Suprapubic skin (tissue), 4 donors: ENCODE data around the gene GAS6. TPM values are rescaled to one million over a fixed set of nuclear protein-coding genes. Genes with fewer than 3 reads are reported as not detected.

Source experiments
- DNase-seq, 2 donors: peaks; one replicate each; pipeline ENCODE4 v3.0.0-alpha.2; 2019; ENCODE audit warnings: low spot score in 2 of 2
- H3K27ac ChIP-seq: fragments of 200-600 bp; sonication (generic); one replicate; pipeline ENCODE4 v1.5.1; 2019
- H3K27me3 ChIP-seq: fragments of 200-600 bp; sonication (generic); one replicate; pipeline ENCODE4 v1.5.1; 2019
- H3K36me3 ChIP-seq: fragments of 200-600 bp; sonication (generic); one replicate; pipeline ENCODE4 v1.5.1; 2019
- H3K4me1 ChIP-seq: fragments of 200-600 bp; sonication (generic); one replicate; pipeline ENCODE4 v1.5.1; 2019
- H3K4me3 ChIP-seq: fragments of 200-600 bp; sonication (generic); one replicate; pipeline ENCODE4 v1.5.1; 2019; ENCODE audit warnings: mild to moderate bottlenecking
- H3K9me3 ChIP-seq: fragments of 200-600 bp; sonication (generic); one replicate; pipeline ENCODE4 v1.5.1; 2019
- EP300 ChIP-seq: sonication (generic); formaldehyde crosslinking; IDR thresholded peaks from one replicate; pipeline ENCODE4 v1.6.1; 2017; ENCODE audit warnings: antibody characterized with exemption
- POLR2A ChIP-seq, 2 donors: fragments of 450-650 bp; IDR thresholded peaks; one replicate each; pipeline ENCODE4 v1.6.1; 2017; ENCODE audit warnings: antibody characterized with exemption in 2 of 2, mild to moderate bottlenecking in 2 of 2, moderate library complexity in 2 of 2
- POLR2AphosphoS5 ChIP-seq, 3 donors: sonication (generic); formaldehyde crosslinking; IDR thresholded peaks; one replicate each; pipeline ENCODE4 v1.6.1; 2017; ENCODE audit warnings: antibody characterized with exemption in 3 of 3
- WGBS: methylation state at CpG from one replicate; pipeline ENCODE4 v1.1.5; 2018; 5-methylcytosine and 5-hydroxymethylcytosine counted together
- total RNA-seq, 4 donors: library from RNA; depleted of rRNA; stranded (reverse); fragments of >200 nt; gene quantifications; one replicate each; pipeline ENCODE4 v1.1.0, GENCODE V29; 2016
- TF ChIP-seq, protein P1 (sequence below), 2 donors: fragments of 200-600 bp in 1 of 2; fragments of 450-650 bp in 1 of 2; sonication (generic) in 1 of 2; IDR thresholded peaks; one replicate each; pipeline ENCODE4 v1.5.1; 2016 to 2019; ENCODE audit warnings: antibody characterized with exemption in 2 of 2, mild to moderate bottlenecking in 1 of 2, moderate library complexity in 1 of 2

GAS6 gene
- total RNA-seq, 4 donors from 2014 or later: 175 to 286 (median 224) TPM

DNA sequence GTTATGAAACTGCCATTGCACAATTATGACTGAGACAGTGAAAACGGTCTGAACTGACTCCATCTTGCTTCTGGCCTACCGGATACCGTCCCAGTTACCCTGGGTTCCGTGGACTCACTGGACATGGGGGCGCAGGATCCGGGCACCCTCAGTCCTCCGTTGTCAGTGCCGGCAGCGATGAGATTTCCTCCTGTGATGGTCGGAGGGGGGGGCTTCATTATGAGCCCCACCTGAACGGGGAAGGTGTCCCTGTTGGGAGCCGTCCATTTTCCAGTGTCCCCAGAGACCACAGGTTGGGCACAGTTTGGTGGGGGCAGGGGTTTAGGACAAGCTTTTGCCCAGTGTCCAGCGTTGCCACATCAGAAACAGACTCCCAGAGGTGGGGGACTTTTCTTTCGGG, 81.4 kb downstream of the GAS6 start:
- TF ChIP-seq EP300 (no peak), POLR2A (IDR thresholded peaks at IDR 0.05) (no peak), POLR2AphosphoS5 (IDR thresholded peaks at IDR 0.05) (no peak)
- TF ChIP-seq, protein P1, sequence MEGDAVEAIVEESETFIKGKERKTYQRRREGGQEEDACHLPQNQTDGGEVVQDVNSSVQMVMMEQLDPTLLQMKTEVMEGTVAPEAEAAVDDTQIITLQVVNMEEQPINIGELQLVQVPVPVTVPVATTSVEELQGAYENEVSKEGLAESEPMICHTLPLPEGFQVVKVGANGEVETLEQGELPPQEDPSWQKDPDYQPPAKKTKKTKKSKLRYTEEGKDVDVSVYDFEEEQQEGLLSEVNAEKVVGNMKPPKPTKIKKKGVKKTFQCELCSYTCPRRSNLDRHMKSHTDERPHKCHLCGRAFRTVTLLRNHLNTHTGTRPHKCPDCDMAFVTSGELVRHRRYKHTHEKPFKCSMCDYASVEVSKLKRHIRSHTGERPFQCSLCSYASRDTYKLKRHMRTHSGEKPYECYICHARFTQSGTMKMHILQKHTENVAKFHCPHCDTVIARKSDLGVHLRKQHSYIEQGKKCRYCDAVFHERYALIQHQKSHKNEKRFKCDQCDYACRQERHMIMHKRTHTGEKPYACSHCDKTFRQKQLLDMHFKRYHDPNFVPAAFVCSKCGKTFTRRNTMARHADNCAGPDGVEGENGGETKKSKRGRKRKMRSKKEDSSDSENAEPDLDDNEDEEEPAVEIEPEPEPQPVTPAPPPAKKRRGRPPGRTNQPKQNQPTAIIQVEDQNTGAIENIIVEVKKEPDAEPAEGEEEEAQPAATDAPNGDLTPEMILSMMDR (IDR thresholded peaks at IDR 0.05): no peak
- H3K4me1 ChIP-seq: no peaks in the 10 kb centered on the region
- peaks cover 6% of the 10 kb centered on the region for H3K27me3 ChIP-seq
- H3K9me3 ChIP-seq: no peaks in the 10 kb centered on the region
- H3K27ac ChIP-seq: no peak overlapping the region
- no peaks in the 10 kb centered on the region for H3K36me3 ChIP-seq
- 75% methylated on average over 14 of the region's 14 CpGs for WGBS
- no peak overlapping the region for H3K4me3 ChIP-seq
- no peak for DNase-seq

DNA sequence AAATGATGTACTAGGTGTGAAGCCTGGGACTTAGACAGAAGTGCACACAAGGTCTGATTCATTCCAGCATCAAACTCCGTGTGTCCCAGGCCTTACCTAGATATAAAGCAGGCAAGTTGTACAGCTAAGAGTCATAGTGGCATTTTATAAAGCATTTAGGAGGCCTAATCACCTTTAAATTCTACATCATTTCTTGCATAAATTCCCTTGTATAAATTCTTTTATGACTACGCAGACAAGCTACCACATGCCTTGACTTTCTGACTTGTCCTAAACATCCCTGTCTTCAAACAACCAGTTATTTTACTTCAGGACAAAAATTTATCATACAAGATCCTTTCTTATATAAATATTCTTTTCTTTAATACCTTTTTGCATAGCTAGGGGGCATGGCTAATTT, 82.3 kb downstream of the GAS6 start:
- no peaks in the 10 kb centered on the region for H3K9me3 ChIP-seq
- no peak for DNase-seq
- no peak for TF ChIP-seq POLR2AphosphoS5 (IDR thresholded peaks at IDR 0.05)
- TF ChIP-seq EP300: no peak
- TF ChIP-seq POLR2A (IDR thresholded peaks at IDR 0.05): no peak
- TF ChIP-seq, protein P1 (IDR thresholded peaks at IDR 0.05): no peak
- H3K4me1 ChIP-seq: no peaks in the 10 kb centered on the region
- peaks cover 15% of the 10 kb centered on the region for H3K27me3 ChIP-seq
- WGBS: 70% methylated on average over 2 of the region's 2 CpGs
- H3K27ac ChIP-seq: no peak overlapping the region
- no peak overlapping the region for H3K4me3 ChIP-seq
- H3K36me3 ChIP-seq: no peaks in the 10 kb centered on the region

DNA sequence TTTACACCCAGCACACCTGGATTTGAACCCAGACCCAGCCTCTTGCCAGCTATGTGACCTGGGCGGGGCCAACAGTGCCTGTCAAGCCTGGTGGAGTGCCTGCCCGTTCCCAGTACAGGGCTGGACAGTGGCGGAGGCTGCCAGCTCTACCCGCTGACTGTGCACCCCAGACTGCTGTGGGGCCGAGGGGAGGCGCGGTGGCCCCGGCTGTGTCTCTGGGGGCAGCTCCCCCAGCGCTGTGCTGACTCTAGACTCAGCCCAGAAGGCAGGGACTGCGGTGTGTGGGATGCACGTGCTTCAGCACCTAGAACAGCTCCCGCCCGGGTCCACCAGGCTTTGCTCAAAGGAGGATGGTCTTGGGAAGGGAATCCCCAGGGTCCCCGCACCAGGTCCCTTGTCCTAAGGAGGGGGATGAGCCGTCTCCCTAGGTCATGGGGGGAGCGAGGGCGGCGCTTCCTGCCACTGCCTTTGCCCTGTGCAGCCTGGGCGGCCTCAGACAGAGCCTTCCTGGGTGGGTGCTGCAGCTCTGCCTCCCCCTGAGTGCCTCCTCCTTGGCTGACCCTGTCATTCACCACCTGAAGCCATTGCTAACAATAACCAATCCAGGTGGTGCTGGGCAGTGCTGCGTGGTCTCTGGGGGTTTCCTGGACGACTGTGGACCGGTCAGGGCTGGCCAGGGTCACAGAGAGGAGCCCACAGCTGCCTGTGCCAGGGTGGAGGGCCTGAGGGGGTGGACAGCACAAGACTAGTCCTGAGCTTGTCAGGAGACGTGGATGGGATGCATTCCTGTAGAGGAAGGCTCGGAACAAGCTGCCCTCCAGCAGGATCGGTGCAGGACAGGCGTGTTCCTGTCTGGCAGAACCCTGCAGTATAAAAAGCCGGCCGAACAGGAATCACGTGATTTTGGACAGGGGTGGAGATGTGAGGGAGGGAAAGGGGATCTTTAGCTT, 86.3 kb downstream of the GAS6 start:
- 40% methylated on average over 17 of the region's 29 CpGs for WGBS
- Histone ChIP-seq H3K9me3 (no peaks in the 10 kb centered on the region), H3K4me1 (no peaks in the 10 kb centered on the region), H3K4me3 (no peak overlapping the region), H3K27ac (no peak overlapping the region), H3K27me3 (peaks cover 30% of the 10 kb centered on the region), H3K36me3 (no peaks in the 10 kb centered on the region)
- DNase-seq: no peak
- TF ChIP-seq POLR2AphosphoS5 (IDR thresholded peaks at IDR 0.05): no peak
- TF ChIP-seq, protein P1 (IDR thresholded peaks at IDR 0.05): no peak
- TF ChIP-seq EP300: no peak
- no peak for TF ChIP-seq POLR2A (IDR thresholded peaks at IDR 0.05)

DNA sequence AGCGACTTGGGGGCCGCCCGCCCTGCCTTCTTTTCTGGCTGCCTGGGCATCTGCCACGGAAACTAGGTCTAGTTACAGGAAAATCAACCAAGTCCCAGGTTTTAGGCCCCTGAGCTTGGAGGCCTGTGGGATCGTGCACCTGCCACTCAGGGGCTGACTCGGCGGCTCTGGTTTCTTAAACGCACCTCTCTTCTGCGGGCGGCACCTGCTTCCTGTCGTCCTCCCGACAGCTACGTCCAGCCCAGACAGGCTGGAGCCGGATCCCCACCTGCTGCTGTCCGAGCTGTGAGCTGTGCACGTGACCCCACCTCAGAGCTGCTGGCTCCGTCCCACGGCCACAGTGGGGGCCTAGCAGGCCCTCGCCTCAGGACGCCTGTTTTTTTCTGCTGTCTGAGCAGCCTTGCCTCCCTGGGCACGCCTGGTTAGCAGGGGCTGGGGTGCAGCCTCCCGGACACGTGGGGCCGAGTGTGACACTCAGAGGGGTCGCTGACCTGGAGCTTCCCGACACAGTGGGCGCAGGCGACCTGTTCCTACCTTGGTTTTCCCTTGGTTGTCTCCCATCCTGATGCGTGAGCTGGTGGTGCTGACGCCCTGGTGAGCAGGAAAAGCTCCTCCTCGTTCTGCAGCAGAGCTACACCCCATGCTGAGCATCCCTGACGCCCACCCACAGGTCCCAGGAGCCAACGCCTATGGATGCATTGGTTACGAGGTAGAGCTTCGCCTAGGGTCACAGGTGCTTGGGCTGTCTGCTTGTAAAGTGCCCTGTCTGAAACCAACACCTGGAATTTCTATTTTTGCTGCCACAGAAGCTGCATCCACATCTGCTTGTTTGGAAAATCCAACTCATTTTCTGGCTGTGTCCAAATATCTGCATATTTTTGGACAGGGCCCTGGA, 87.4 kb downstream of the GAS6 start:
- Histone ChIP-seq H3K9me3 (no peaks in the 10 kb centered on the region), H3K27ac (no peak overlapping the region), H3K4me3 (no peak overlapping the region), H3K36me3 (no peaks in the 10 kb centered on the region), H3K4me1 (no peaks in the 10 kb centered on the region), H3K27me3 (peaks cover 30% of the 10 kb centered on the region)
- no peak for DNase-seq
- no peak for TF ChIP-seq EP300
- no peak for TF ChIP-seq POLR2A (IDR thresholded peaks at IDR 0.05)
- no peak for TF ChIP-seq POLR2AphosphoS5 (IDR thresholded peaks at IDR 0.05)
- TF ChIP-seq, protein P1 (IDR thresholded peaks at IDR 0.05): no peak
- WGBS: 82% methylated on average over 11 of the region's 35 CpGs
